Neural crest cell (in vitro differentiated cells): ENCODE results near the gene NUP210. TPM values are rescaled to one million over a fixed set of nuclear protein-coding genes. Genes with fewer than 3 reads are reported as not detected.
A peak's percentile ranks its signal among the peaks of the same experiment; 100 is the strongest.

Experiments
- DNase-seq: peaks from one replicate; pipeline ENCODE4 v3.0.0; 2021; ENCODE audit warnings: low read depth, mixed read lengths, low spot score
- H3K27ac Mint-ChIP-seq: one replicate; pipeline ENCODE4 v1.8.0; 2021; ENCODE audit warnings: mild to moderate bottlenecking, mixed read lengths; ENCODE audit not compliant: unreplicated experiment
- H3K27me3 Mint-ChIP-seq: 2 replicates; pipeline ENCODE4 v1.8.0; 2021; ENCODE audit warnings: low read depth, mild to moderate bottlenecking, mixed read lengths
- H3K36me3 Mint-ChIP-seq: 2 replicates; pipeline ENCODE4 v1.8.0; 2021; ENCODE audit warnings: low read depth, mild to moderate bottlenecking, mixed read lengths
- H3K4me1 Mint-ChIP-seq: 2 replicates; pipeline ENCODE4 v1.8.0; 2021; ENCODE audit warnings: mixed read lengths
- H3K4me3 Mint-ChIP-seq: one replicate; pipeline ENCODE4 v1.8.0; 2021; ENCODE audit warnings: mild to moderate bottlenecking, mixed read lengths
- H3K9me3 Mint-ChIP-seq: 2 replicates; pipeline ENCODE4 v1.8.0; 2021; ENCODE audit warnings: mixed read lengths
- CTCF ChIP-seq: fragments of 200-600 bp; sonication (generic); conservative IDR thresholded peaks from 2 replicates; pipeline ENCODE4 v1.5.0; 2021; ENCODE audit warnings: antibody characterized with exemption, mild to moderate bottlenecking
- total RNA-seq: library from RNA; stranded (reverse); gene quantifications from 2 replicates; pipeline ENCODE4 v1.2.1, GENCODE V29; 2021

Gene NUP210
- total RNA-seq, 1 donor from 2014 or later = 59.4 TPM

- H3K4me1 Mint-ChIP-seq = no peaks in the 10 kb centered on the region
- H3K9me3 Mint-ChIP-seq = no peaks in the 10 kb centered on the region
- H3K4me3 Mint-ChIP-seq = no peak overlapping the region
- H3K36me3 Mint-ChIP-seq = peaks cover under 1% of the 10 kb centered on the region
- H3K27ac Mint-ChIP-seq = no peak overlapping the region
- no peaks in the 10 kb centered on the region for H3K27me3 Mint-ChIP-seq
- peak; percentile 31 for TF ChIP-seq CTCF
- no peak for DNase-seq
Observed at GRCh38 chr3:13391308-13391707, 28.8 kb downstream of the NUP210 start.

GRCh38 chr3:13389378-13389777 lies 30.7 kb downstream of the NUP210 start:
- H3K27me3 Mint-ChIP-seq = no peaks in the 10 kb centered on the region
- H3K4me1 Mint-ChIP-seq = no peaks in the 10 kb centered on the region
- H3K27ac Mint-ChIP-seq = no peak overlapping the region
- no peak for TF ChIP-seq CTCF
- peaks cover 8% of the 10 kb centered on the region for H3K36me3 Mint-ChIP-seq
- no peaks in the 10 kb centered on the region for H3K9me3 Mint-ChIP-seq
- H3K4me3 Mint-ChIP-seq = no peak overlapping the region
- DNase-seq = no peak

GRCh38 chr3:13388816-13389215 lies 31.3 kb downstream of the NUP210 start:
- Mint-ChIP-seq H3K27ac (no peak overlapping the region), H3K36me3 (peaks cover 8% of the 10 kb centered on the region), H3K27me3 (no peaks in the 10 kb centered on the region), H3K4me3 (no peak overlapping the region), H3K9me3 (no peaks in the 10 kb centered on the region), H3K4me1 (no peaks in the 10 kb centered on the region)
- TF ChIP-seq CTCF = no peak
- no peak for DNase-seq

GRCh38 chr3:13385373-13385965 lies 34.7 kb downstream of the NUP210 start:
- H3K27me3 Mint-ChIP-seq = no peaks in the 10 kb centered on the region
- peaks cover 8% of the 10 kb centered on the region for H3K36me3 Mint-ChIP-seq
- H3K9me3 Mint-ChIP-seq = no peaks in the 10 kb centered on the region
- no peak overlapping the region for H3K4me3 Mint-ChIP-seq
- no peak for TF ChIP-seq CTCF
- no peaks in the 10 kb centered on the region for H3K4me1 Mint-ChIP-seq
- H3K27ac Mint-ChIP-seq = no peak overlapping the region
- no peak for DNase-seq

- H3K4me1 Mint-ChIP-seq = peaks cover 8% of the 10 kb centered on the region
Observed at GRCh38 chr3:13380971-13381370, 39.2 kb downstream of the NUP210 start.

More at GRCh38 chr3:13380971-13381370, 39.2 kb downstream of the NUP210 start:
- DNase-seq = no peak
- Mint-ChIP-seq H3K36me3 (peaks cover 11% of the 10 kb centered on the region), H3K9me3 (no peaks in the 10 kb centered on the region), H3K27ac (no peak overlapping the region), H3K4me3 (no peak overlapping the region), H3K27me3 (no peaks in the 10 kb centered on the region)
- no peak for TF ChIP-seq CTCF
